HG02981 (cell line): ENCODE measurements around the gene ZNF274.
"Not testable (repeated sequence)": the region's sequence is repeated elsewhere in the genome, so short reads cannot be mapped to it uniquely, and the experiment has no call there.

Experiments used
- ATAC-seq: cut with Tn5 transposase; IDR thresholded peaks from one replicate; pipeline ENCODE4 v1.9.1; 2021; ENCODE audit warnings: mild to moderate bottlenecking, moderate library complexity; ENCODE audit not compliant: unreplicated experiment

ZNF274 gene

GRCh38 chr19:58209577-58209976, 26.7 kb downstream of the ZNF274 start:
- ATAC-seq, result no peak

GRCh38 chr19:58212336-58213074, 29.6 kb downstream of the ZNF274 start:
- ATAC-seq, result no peak

- ATAC-seq, result no peak
Observed at GRCh38 chr19:58213075-58213369, 30.2 kb downstream of the ZNF274 start.

GRCh38 chr19:58217069-58217481, 34.2 kb downstream of the ZNF274 start:
- no peak for ATAC-seq

- no peak for ATAC-seq
Observed at GRCh38 chr19:58217607-58218391, 34.9 kb downstream of the ZNF274 start.

GRCh38 chr19:58218899-58219298, 36.0 kb downstream of the ZNF274 start:
- ATAC-seq, result no peak

GRCh38 chr19:58227964-58228584, 45.2 kb downstream of the ZNF274 start:
- ATAC-seq, result no peak

GRCh38 chr19:58228585-58229254, 45.9 kb downstream of the ZNF274 start, which contains the start of gene ZNF544:
Gene ZNF544, plus strand, starts transcription at chr19:58228914. Its CDS starts 15,110 bp downstream, at chr19:58244024.
- peak; percentile 84 for ATAC-seq

- no peak for ATAC-seq
Observed at GRCh38 chr19:58229255-58229639, 46.4 kb downstream of the ZNF274 start.

GRCh38 chr19:58237324-58237723, 54.5 kb downstream of the ZNF274 start:
- ATAC-seq, result no peak

- ATAC-seq, result no peak
Observed at GRCh38 chr19:58243351-58243750, 60.5 kb downstream of the ZNF274 start.

- no peak for ATAC-seq
Observed at GRCh38 chr19:58248886-58249285, 66.0 kb downstream of the ZNF274 start.

- no peak for ATAC-seq
Observed at GRCh38 chr19:58252102-58252685, 69.3 kb downstream of the ZNF274 start.

- ATAC-seq, result not testable (repeated sequence)
Observed at GRCh38 chr19:58258259-58258658, 75.4 kb downstream of the ZNF274 start.

- no peak for ATAC-seq
Observed at GRCh38 chr19:58261600-58261967, 78.7 kb downstream of the ZNF274 start.

GRCh38 chr19:58261968-58262921, 79.4 kb downstream of the ZNF274 start:
- no peak for ATAC-seq

GRCh38 chr19:58262922-58263296, 80.0 kb downstream of the ZNF274 start:
- no peak for ATAC-seq
